ENCODE results near the gene ARHGEF28. TPM values are rescaled to one million over a fixed set of nuclear protein-coding genes. Genes with fewer than 3 reads are reported as not detected.

ARHGEF28 gene
- total and polyA plus RNA-seq, 10 of the 15 experiments (the other 5 are each of a cell fraction or from before 2014, with no cell fraction given): 0.10 to 0.72 (median 0.22) TPM; not detected in 2

- Histone ChIP-seq H3K27ac (ENCODE audit: control insufficient read depth, insufficient read depth) (no peak overlapping the region), H2AFZ (ENCODE audit: control insufficient read depth, low read depth, low read length) (no peak overlapping the region), H3K9me3 (replicated peaks; ENCODE audit: control insufficient read depth, insufficient read depth, low read length) (no peaks in the 10 kb centered on the region; the same call in 2 of the 3 replicates), H3K9ac (ENCODE audit: control insufficient read depth, insufficient read depth, low read length) (no peak overlapping the region), H3K4me3 (no peak overlapping the region), H3K36me3 (ENCODE audit: control insufficient read depth in 2 of 2, insufficient read depth in 2 of 2, low read length in 1 of 2) (no peaks in the 10 kb centered on the region), H4K20me1 (ENCODE audit: control insufficient read depth, insufficient read depth) (no peaks in the 10 kb centered on the region), H3K79me2 (ENCODE audit: control insufficient read depth, insufficient read depth, low read length) (no peaks in the 10 kb centered on the region), H3K4me1 (ENCODE audit: control insufficient read depth, insufficient read depth, low read length) (no peaks in the 10 kb centered on the region; the same call in 1 of the 2 replicates), H3K4me2 (ENCODE audit: control insufficient read depth, insufficient read depth) (no peak overlapping the region), H3K27me3 (replicated peaks in 1 of 2; ENCODE audit: control insufficient read depth in 2 of 2, insufficient read depth in 2 of 2, low read length in 1 of 2) (peaks cover 0 to 7% of the 10 kb centered on the region in 2 experiments; a peak in 1 of 4 replicates)
- in situ Hi-C loops (cut with MboI) (no loop called here), intact Hi-C loops (cut with micrococcal nuclease; ENCODE audit: unreplicated experiment) (loop anchor here (10.0 kb wide), 1 partner anchor 289 kb away; no protein-coding TSS in a partner anchor)
- FAIRE-seq (no peak), ATAC-seq (no peak), DNase-seq (ENCODE audit: low read depth, low spot score) (no peak)
- no TSS peak for BruUV-seq (replicated peaks)
- 0% methylated on average over 3 of the region's 3 CpGs for WGBS (ENCODE audit: insufficient coverage, insufficient replicate concordance, low lambda C conversion rate, missing lambda C conversion rate)
- CTCF ChIA-PET: interaction anchor here (0.7 to 2.2 kb wide), 3 partner anchors 12 to 743 kb away, joined by 3 to 13 read pairs (median 3); no protein-coding TSS in a partner anchor
- SMC1A ChIA-PET (ENCODE audit: uncharacterized antibody, unreplicated experiment): interaction anchor here (0.8 to 3.2 kb wide), 6 partner anchors 9 to 747 kb away, joined by 3 to 17 read pairs (median 4); partner anchors contain the start of gene ENC1
- RAD21 ChIA-PET (ENCODE audit: unreplicated experiment): interaction anchor here (1.4 to 2.2 kb wide), 4 partner anchors 10 to 743 kb away, joined by 3 to 8 read pairs (median 6); partner anchors contain the start of gene ENC1
- POLR2A ChIA-PET: interaction anchor here (1.1 kb wide), 1 partner anchor 11 kb away, joined by 3 read pairs; no protein-coding TSS in a partner anchor
- TF ChIP-seq DPF2 (IDR thresholded peaks at IDR 0.05) (no peak), ZBTB33 (IDR thresholded peaks at IDR 0.05) (no peak), SREBF2 (IDR thresholded peaks at IDR 0.05; ENCODE audit: low read length) (no peak), IRF3 (IDR thresholded peaks at IDR 0.05) (no peak), RUNX3 (IDR thresholded peaks at IDR 0.05; ENCODE audit: low read length) (no peak), MXI1 (IDR thresholded peaks at IDR 0.05; ENCODE audit: low read depth, low read length) (no peak), RELA (IDR thresholded peaks at IDR 0.05; ENCODE audit: borderline replicate concordance, partially characterized antibody) (no peak), SIX5 (IDR thresholded peaks at IDR 0.05; ENCODE audit: low read depth, low read length, severe bottlenecking) (no peak), CHD1 (IDR thresholded peaks at IDR 0.05; ENCODE audit: low read depth, low read length) (no peak), SKIL (IDR thresholded peaks at IDR 0.05; ENCODE audit: low read depth, poor library complexity, severe bottlenecking) (no peak), MAX (IDR thresholded peaks at IDR 0.05; ENCODE audit: low read depth, low read length) (no peak), ASH2L (IDR thresholded peaks at IDR 0.05; ENCODE audit: borderline replicate concordance, low read depth) (no peak), CEBPZ (IDR thresholded peaks at IDR 0.05; ENCODE audit: low read depth, low read length) (no peak), KLF5 (IDR thresholded peaks at IDR 0.05; ENCODE audit: partially characterized antibody) (no peak)
These were observed 280.3 kb downstream of the ARHGEF28 start for GRCh38 chr5:73906277-73906676.

Measured in GM12878 (cell line).